Measurements from ENCODE around the gene DIAPH1.

Gene DIAPH1

DNA sequence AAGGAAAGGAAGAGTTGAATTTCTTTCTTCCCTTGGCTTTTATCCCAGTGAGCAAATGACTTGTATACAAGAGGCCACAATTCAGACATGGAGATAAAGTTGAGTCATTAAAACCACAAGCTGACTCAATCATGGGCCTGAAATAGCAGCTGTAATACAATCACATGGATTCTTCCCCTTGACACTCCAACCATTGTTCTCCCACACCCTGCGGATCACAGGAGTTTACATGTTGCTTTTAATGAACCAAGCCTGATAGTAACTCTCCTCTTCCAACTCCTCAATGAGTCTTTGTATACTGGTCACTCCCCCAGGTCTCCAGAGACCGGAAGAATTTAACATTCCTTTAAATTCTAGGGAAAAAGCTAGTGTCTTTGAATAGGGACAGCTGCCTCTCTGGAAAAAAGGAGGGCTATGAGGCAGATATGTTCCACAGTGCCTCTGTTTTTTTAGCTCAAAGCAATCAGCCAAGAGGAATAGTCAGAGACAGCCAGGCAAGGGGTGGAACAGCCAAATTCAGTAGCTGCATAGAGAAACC lies 97.5 kb downstream of the DIAPH1 start (continued):
- peak; percentile 78 for TF ChIP-seq PRDM1 (tag by site-specific recombination; IDR thresholded peaks at IDR 0.05)
- peak; percentile 41; the same call in 1 of the 2 replicates for TF ChIP-seq BCL11A (tag by site-specific recombination; IDR thresholded peaks at IDR 0.05; ENCODE audit: low read depth)
- no peak for TF ChIP-seq ZNF473 (tag by site-specific recombination; IDR thresholded peaks at IDR 0.05)
- TF ChIP-seq SETDB1 (IDR thresholded peaks at IDR 0.05; ENCODE audit: insufficient read length, low read length) = no peak
- no peak for TF ChIP-seq ZNF214 (tag by site-specific recombination; IDR thresholded peaks at IDR 0.05; ENCODE audit: borderline replicate concordance)
- TF ChIP-seq ZNF571 (tag by site-specific recombination; IDR thresholded peaks at IDR 0.05) = no peak
- no peak for TF ChIP-seq ZNF169 (tag by site-specific recombination; IDR thresholded peaks at IDR 0.05)
- TF ChIP-seq OSR2 (tag by site-specific recombination; IDR thresholded peaks at IDR 0.05) = peak; percentile 26; the same call in 1 of the 2 replicates
- TF ChIP-seq ZFHX2 (tag by site-specific recombination; conservative IDR thresholded peaks at IDR 0.05) = peak; percentile 32; the same call in 1 of the 2 replicates
- TF ChIP-seq ZXDB (tag by site-specific recombination; IDR thresholded peaks at IDR 0.05) = peak; percentile 86
- TF ChIP-seq FEZF1 (tag by site-specific recombination; IDR thresholded peaks at IDR 0.05) = peak; percentile 65; the same call in 1 of the 2 replicates
- no peak for TF ChIP-seq ZNF768 (tag by site-specific recombination; IDR thresholded peaks at IDR 0.05)
- TF ChIP-seq ZNF701 (tag by site-specific recombination; IDR thresholded peaks at IDR 0.05) = no peak
- no peak for TF ChIP-seq ZNF677 (tag by site-specific recombination; IDR thresholded peaks at IDR 0.05)
- no peak for TF ChIP-seq ZNF248 (tag by site-specific recombination; IDR thresholded peaks at IDR 0.05)
- no peak for TF ChIP-seq ZNF76 (tag by site-specific recombination; IDR thresholded peaks at IDR 0.05; ENCODE audit: borderline replicate concordance, low read depth)
- no peak for TF ChIP-seq ZBTB26 (tag by site-specific recombination; optimal IDR thresholded peaks at IDR 0.05)
- TF ChIP-seq IKZF3 (tag by site-specific recombination; IDR thresholded peaks at IDR 0.05) = no peak
- TF ChIP-seq ZNF184 (tag by site-specific recombination; IDR thresholded peaks at IDR 0.05) = peak; percentile 79
- 0 out of 2 replicates have a peak, but pooled peaks have one; percentile 24 for TF ChIP-seq ZBTB17 (tag by site-specific recombination; IDR thresholded peaks at IDR 0.05)
- TF ChIP-seq KLF1 (tag by site-specific recombination; IDR thresholded peaks at IDR 0.05) = no peak
- no peak for TF ChIP-seq HOXC10 (CRISPR knock-in tag; IDR thresholded peaks at IDR 0.05)
- no peak for TF ChIP-seq ZNF785 (tag by site-specific recombination; IDR thresholded peaks at IDR 0.05)
- no peak for TF ChIP-seq KLF9 (tag by site-specific recombination; IDR thresholded peaks at IDR 0.05; ENCODE audit: low read depth)
- TF ChIP-seq ZFP69B (tag by site-specific recombination; IDR thresholded peaks at IDR 0.05) = no peak
- TF ChIP-seq HIC1 (tag by site-specific recombination; IDR thresholded peaks at IDR 0.05) = peak; percentile 76
- TF ChIP-seq ZNF670 (tag by site-specific recombination; IDR thresholded peaks at IDR 0.05; ENCODE audit: low read depth) = no peak
- peak; percentile 80 for TF ChIP-seq PRDM10 (tag by site-specific recombination; IDR thresholded peaks at IDR 0.05)
- peak; percentile 64 for TF ChIP-seq ZNF843 (tag by site-specific recombination; IDR thresholded peaks at IDR 0.05)
- TF ChIP-seq GLI2 (tag by site-specific recombination; IDR thresholded peaks at IDR 0.05; ENCODE audit: borderline replicate concordance, low read depth) = 0 out of 2 replicates have a peak, but pooled peaks have one; percentile 7
- 0 out of 2 replicates have a peak, but pooled peaks have one; percentile 22 for TF ChIP-seq GLIS2 (tag by site-specific recombination; IDR thresholded peaks at IDR 0.05)
- peak; percentile 76; the same call in 1 of the 2 replicates for TF ChIP-seq KLF8 (tag by site-specific recombination; IDR thresholded peaks at IDR 0.05)
- no peak for TF ChIP-seq ZSCAN23 (tag by site-specific recombination; IDR thresholded peaks at IDR 0.05)
- TF ChIP-seq ZNF621 (tag by site-specific recombination; IDR thresholded peaks at IDR 0.05) = no peak
- TF ChIP-seq ZNF426 (tag by site-specific recombination; IDR thresholded peaks at IDR 0.05) = no peak
- TF ChIP-seq ZNF404 (tag by site-specific recombination; IDR thresholded peaks at IDR 0.05) = no peak
- peak; percentile 58; the same call in 1 of the 2 replicates for TF ChIP-seq ZNF391 (tag by site-specific recombination; IDR thresholded peaks at IDR 0.05; ENCODE audit: borderline replicate concordance, low read depth)
